PFSK-1 (cell line): ENCODE results near the gene SYNE1.

Experiments used
- FOXP2 ChIP-seq: optimal IDR thresholded peaks from 2 replicates; pipeline ENCODE3; 2011; ENCODE audit warnings: borderline replicate concordance, control low read depth, inconsistent platforms; ENCODE audit not compliant: insufficient read depth; ENCODE audit errors: extremely low read length, extremely low read depth
- POLR2AphosphoS5 ChIP-seq: IDR thresholded peaks from 2 replicates; pipeline ENCODE4 v1.6.1; 2012; ENCODE audit warnings: low read depth, mild to moderate bottlenecking, control low read depth, low read length, moderate library complexity
- SIN3A ChIP-seq: IDR thresholded peaks from 2 replicates; pipeline ENCODE4 v1.6.1; 2012; ENCODE audit warnings: mild to moderate bottlenecking, low read length, moderate library complexity, borderline replicate concordance; ENCODE audit not compliant: insufficient read depth
- TAF1 ChIP-seq: IDR thresholded peaks from 2 replicates; pipeline ENCODE4 v1.6.1; 2012; ENCODE audit warnings: low read length, control low read depth, borderline replicate concordance; ENCODE audit not compliant: insufficient read depth
- TF ChIP-seq, protein P1 (sequence below), 2 experiments: IDR thresholded peaks; 2 replicates each; pipeline versions ENCODE4 v1.6.1 to v1.8.0; 2011 to 2012; ENCODE audit warnings: low read depth in 2 of 2, low read length in 2 of 2, control low read depth in 1 of 2, inconsistent platforms in 1 of 2, mild to moderate bottlenecking in 1 of 2, moderate library complexity in 1 of 2; ENCODE audit not compliant: insufficient read depth in 1 of 2

DNA sequence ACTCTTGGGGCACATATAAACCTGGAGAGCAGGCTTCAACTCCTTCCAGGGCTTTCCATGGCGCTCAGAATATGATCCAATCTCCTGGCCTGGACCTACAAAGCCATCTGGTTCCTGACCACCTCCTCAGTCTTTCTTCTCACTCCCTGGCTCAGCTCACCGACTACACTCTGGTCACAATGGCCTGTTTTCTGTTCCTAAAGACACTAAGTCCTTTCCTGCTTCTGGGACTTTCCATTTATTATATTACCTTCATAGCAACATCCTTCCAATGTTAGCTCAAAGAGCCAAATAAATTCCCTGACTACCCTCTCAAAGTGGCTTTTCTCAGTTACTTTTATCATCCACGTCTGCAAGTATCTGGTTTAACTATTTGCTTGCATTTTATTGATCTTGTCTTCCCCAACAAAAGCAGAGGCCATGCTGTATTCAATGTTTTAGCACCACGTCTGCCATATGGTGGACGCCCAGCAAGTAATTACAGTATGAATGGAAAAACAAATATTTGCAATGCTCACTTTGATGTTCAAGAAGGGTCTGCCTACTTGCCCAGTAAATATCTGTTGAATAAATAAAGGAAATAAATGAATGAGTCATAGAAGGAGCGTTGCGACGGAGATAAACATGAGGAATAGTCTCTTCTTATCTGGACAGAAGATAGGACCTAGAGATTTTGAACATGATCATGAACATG lies 501.3 kb downstream of the SYNE1 start:
- TF ChIP-seq, protein P1, sequence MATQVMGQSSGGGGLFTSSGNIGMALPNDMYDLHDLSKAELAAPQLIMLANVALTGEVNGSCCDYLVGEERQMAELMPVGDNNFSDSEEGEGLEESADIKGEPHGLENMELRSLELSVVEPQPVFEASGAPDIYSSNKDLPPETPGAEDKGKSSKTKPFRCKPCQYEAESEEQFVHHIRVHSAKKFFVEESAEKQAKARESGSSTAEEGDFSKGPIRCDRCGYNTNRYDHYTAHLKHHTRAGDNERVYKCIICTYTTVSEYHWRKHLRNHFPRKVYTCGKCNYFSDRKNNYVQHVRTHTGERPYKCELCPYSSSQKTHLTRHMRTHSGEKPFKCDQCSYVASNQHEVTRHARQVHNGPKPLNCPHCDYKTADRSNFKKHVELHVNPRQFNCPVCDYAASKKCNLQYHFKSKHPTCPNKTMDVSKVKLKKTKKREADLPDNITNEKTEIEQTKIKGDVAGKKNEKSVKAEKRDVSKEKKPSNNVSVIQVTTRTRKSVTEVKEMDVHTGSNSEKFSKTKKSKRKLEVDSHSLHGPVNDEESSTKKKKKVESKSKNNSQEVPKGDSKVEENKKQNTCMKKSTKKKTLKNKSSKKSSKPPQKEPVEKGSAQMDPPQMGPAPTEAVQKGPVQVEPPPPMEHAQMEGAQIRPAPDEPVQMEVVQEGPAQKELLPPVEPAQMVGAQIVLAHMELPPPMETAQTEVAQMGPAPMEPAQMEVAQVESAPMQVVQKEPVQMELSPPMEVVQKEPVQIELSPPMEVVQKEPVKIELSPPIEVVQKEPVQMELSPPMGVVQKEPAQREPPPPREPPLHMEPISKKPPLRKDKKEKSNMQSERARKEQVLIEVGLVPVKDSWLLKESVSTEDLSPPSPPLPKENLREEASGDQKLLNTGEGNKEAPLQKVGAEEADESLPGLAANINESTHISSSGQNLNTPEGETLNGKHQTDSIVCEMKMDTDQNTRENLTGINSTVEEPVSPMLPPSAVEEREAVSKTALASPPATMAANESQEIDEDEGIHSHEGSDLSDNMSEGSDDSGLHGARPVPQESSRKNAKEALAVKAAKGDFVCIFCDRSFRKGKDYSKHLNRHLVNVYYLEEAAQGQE (IDR thresholded peaks at IDR 0.05; ENCODE audit: insufficient read depth in 1 of 2, low read depth in 2 of 2, low read length in 2 of 2) = no peak
- TF ChIP-seq TAF1 = no peak
- no peak for TF ChIP-seq POLR2AphosphoS5
- no peak for TF ChIP-seq SIN3A
- no peak for TF ChIP-seq FOXP2
